HG03097 (cell line): Measurements from ENCODE around the gene PYM1.

Experiments used
- ATAC-seq: cut with Tn5 transposase; IDR thresholded peaks from one replicate; pipeline ENCODE4 v1.9.1; 2021; ENCODE audit not compliant: unreplicated experiment, low FRiP score

Gene PYM1

DNA sequence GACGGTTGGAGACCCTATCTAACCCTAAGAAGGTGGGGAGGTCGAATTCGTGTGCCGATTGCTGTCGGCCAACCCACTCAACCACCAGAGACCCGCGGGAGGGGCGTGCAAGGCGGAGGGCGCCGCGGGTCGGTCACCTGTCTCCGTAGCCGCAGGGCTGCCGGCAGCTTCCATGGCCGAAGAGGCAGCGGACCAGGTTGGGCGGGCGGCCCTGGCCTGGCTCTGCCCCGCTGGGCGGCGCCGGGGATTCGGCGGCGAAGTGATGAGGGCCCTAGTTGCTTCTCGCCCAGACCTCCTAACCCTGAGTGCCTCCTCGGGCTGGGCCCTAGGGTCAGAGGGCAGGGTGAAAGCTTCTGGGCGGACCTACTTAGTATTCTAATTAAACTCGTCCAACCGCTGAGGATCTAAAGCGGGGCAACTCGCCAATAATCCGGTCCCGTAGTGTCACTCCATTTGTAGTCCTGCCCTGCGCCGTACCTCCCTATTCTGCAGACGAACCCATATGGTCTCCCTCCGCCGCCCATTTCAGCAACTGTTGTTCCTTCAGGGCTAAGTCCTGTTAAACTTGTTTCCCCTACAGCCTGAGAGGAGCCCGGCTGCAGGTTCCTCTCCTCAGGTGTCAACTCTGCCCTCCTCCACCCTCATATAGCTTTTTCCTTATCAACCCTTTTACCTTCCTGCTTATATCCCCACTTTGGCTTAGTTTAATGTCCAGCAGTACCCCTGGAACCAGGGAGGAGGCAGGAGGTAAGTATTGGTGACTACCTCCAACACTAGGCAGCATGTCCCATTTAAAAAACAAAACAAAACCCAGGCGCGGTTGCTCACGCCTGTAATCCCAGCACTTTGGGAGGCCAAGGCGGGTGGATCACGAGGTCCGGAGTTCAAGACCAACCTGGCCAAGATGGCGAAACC is at the start of gene PYM1:
PYM1 (minus strand) TSS at position 307 of the 915 bp plus-strand sequence; CDS start at position 174, 133 bp downstream.
- peak; percentile 28 for ATAC-seq

DNA sequence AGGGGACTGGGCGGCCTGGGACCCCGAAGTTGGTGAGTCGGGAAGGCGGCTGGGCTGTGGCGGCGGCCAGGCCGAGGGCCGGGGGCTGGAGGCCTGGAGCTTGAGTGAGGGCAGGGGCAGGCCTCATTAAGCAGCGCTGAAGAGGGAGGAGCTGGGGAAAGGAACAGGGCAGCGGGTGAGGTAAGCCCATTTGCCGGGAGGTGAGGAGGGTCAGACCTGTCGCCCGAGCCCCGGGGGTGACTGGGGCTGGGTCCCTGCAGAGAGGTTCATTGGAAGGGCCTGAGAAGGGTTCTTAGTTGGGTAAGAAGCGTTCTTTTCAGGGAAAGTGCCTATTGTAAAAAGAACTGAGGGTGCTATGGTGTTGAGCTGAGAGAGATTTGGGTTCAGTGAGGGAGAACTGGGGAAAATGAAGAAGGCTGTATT is 46.6 kb upstream of the PYM1 start:
- ATAC-seq = no peak

DNA sequence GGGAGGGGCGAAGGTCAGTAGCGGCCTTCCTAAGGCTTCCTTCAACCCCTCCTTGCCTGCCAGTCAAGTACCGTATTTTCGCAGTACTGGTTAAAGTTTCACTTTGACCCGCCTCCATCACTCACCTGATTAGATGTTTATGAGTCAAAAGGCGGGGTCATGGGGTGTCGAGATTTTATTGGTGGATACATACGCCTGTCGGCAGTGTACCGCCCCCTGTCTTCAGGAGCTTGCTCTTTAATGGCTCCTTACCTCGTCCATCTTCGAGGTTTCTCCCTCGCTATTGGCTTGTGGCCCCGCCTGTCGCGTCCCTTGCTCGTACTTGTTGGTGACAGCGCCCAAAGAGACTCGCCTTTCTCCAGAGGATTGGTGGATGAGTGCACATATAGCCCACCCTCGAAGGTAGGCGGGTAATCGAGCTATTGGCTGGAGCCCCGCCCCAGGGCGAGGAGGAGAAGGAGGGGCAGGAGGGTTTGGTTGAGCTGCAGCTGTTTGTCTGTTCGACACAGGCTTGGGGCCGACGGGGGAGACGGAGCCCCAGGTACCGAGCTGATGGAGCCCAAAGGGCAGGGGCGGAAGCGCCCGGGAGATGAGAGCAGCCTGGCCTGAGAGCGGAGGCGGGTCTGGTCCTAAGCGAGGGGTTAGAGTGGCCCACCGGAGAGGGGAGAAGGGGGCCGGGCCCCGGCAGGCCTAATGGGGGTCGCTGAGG is 46.1 kb upstream of the PYM1 start, which contains the start of gene RAB5B:
RAB5B (plus strand) TSS at position 480 of the 709 bp plus-strand sequence. CDS start 12,883 bp downstream, outside the sequence.
- ATAC-seq = peak; percentile 94

DNA sequence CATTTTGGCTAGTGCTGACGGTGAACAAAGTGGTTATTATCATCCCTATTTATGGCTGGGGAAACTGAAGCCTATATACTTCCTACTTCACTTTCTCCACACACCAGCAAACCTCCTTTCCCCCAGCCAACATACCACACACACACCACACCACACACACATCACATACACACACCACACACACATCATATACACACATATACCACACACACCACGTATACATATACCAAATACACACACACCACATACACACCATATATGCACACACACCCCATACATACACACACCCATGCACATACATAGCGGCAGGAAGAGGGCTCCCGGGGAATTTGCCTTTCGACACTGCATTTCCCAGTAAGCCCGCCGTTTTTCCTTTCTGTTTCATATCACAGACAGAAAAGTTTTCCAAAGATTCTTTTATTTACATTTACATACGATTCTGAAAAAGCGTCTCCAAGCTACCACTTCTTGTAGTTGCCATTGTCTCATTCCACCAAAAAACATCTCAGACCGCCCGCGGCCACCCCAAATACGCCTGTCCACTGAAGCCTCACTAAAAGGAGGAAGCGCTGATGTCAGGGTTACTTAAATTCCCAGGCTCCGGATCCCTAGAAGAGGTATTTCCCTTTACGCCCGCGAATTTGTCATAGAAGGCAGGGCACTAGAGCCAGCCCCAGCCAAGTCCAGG is 45.4 kb upstream of the PYM1 start:
- ATAC-seq = no peak

DNA sequence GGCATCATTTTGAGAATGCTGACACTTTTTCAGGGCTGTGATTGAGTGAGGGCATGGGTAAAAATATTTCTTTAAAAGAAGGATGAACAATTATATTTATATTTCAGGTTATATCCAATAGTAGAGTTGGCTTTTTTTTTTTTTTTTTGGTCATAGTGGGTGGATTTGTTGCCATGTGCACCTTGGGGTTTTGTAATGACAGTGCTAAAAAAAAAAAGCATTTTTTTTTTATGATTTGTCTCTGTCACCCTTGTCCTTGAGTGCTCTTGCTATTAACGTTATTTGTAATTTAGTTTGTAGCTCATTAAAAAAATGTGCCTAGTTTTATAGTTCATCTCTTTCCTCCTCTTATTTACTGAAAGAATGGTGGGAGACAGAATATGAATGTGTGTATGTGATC is 44.8 kb upstream of the PYM1 start:
- ATAC-seq = no peak

DNA sequence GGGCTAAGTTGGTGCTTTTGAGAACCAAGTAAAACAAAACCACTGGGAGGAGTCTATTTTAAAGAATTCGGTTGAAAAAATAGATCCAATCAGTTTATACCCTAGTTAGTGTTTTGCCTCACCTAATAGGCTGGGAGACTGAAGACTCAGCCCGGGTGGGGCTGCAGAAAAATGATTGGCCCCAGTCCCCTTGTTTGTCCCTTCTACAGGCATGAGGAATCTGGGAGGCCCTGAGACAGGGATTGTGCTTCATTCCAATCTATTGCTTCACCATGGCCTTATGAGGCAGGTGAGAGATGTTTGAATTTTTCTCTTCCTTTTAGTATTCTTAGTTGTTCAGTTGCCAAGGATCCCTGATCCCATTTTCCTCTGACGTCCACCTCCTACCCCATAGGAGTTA is 44.3 kb upstream of the PYM1 start:
- no peak for ATAC-seq

DNA sequence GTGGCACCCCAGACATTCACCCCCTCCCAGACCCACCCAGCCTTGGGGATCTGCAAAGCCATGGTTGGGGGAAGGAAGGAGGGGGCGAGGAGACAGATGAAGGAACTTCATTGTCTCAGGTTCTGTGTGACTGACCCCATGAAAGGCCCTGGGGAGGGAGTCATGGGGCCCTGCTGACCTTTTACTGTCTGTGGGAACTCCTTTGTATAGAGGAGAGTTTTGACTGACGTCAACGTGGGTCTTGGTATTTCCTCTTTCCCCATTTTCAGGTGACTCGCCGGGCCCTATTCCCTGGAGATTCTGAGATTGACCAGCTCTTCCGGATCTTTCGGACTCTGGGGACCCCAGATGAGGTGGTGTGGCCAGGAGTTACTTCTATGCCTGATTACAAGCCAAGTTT is 43.1 kb upstream of the PYM1 start:
- no peak for ATAC-seq

DNA sequence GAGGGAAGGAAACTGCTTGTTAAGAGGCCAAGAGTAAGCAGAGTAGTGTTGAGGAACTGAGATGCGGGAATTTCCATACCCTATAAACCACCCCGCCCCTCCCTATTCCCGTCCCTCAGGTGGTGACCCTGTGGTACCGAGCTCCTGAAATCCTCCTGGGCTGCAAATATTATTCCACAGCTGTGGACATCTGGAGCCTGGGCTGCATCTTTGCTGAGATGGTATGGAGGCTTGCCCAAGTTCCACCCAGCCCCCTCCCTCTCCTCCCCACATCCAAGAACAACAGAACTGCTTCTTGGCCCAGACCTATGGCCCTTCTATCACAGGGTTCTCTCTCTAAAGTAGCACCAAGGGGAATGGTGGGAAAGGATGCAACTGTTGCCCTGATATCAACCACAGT is 41.7 kb upstream of the PYM1 start:
- ATAC-seq = no peak

DNA sequence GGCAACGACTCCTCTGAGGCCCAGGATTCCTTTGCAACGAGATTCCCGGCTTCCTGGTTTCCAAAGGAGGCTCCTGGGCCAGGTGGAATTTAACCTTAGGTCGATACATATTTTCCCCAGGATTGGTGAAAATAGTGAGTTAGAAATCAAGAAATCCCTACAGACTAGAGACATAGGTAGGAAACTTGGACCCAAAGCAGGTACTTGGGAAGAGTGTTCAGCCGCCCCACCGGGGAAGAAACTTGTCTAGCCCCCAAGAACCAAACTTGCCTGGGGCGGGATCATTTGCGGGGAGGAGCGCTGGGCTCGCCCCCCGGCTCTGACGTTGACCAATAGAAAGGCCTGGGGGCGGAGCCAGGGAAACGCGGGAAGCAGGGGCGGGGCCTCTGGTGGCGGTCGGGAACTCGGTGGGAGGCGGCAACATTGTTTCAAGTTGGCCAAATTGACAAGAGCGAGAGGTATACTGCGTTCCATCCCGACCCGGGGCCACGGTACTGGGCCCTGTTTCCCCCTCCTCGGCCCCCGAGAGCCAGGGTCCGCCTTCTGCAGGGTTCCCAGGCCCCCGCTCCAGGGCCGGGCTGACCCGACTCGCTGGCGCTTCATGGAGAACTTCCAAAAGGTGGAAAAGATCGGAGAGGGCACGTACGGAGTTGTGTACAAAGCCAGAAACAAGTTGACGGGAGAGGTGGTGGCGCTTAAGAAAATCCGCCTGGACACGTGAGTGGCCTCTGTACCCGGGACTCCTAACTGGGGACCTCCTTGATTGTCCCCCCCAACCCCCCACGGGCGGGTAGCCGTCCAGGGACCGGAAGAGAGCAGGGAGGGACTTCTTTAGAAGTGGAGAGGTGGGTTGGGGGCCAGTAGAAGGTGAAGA is 39.0 kb upstream of the PYM1 start, which contains the start of gene CDK2:
CDK2 (plus strand) TSS at position 423 of the 874 bp plus-strand sequence; CDS start at position 602, 179 bp downstream.
- ATAC-seq = peak; percentile 82

DNA sequence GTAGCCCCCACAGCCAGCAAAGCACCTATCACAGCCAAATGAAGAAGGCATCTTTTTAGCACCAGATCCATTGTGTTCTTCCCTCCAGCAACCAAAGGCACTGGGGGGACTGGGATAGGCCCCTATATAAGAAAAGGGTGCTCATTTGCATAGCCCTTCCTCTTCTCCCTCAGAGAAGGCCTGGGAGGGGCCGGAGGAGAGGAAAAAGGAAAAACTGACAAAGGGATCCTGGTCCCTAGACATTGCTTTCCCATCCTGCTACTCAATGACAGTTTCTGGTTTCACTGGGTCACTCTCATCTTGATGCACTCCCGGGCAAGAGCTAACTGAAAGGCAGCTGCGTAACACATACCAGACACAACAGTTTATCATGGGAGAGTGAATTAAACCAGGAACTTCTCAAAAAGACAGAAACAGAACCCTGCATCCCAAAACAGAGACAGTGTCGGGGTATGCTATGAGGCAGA is 38.3 kb upstream of the PYM1 start, which contains the start of gene PMEL:
PMEL (minus strand) TSS at position 102 of the 467 bp plus-strand sequence; CDS start at position 71, 31 bp downstream.
- ATAC-seq = no peak

DNA sequence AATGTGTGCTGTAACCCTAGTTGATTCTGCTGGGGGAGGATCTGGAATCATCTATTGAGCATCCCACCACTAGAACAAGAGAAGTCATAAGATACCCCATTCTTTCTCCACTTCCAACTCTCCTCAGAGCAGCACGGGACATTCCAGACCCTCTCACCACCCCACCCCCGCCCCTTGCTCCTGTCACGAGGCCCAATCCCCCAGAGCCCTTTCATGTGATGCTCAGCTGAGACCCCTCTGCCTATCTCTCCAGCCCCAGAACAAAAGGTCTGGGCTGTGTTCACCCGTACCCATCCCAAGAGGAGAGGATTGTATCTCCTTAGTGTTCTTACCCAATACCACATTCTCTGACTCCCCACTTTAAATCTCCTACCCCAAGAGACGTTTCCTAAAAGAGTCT is 37.5 kb upstream of the PYM1 start:
- ATAC-seq = no peak

DNA sequence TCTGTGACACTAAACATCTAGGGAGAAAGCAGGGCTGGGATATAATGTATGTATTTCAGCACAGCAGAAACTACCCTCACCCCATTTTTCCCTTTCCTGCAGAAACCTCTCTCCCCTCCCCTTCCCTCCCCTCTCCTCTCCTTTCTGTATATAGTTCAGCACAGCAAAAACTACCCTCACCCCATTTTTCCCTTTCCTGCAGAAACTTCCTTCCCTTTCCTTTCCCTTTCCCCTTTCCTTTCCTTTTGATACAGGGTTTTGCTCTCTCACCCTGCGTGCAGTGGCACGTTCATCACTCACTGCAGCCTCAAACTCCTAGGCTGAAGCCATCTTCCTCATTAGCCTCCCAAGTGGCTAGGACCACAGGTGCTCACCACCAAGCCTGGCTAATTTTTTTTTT is 36.1 kb upstream of the PYM1 start:
- no peak for ATAC-seq

DNA sequence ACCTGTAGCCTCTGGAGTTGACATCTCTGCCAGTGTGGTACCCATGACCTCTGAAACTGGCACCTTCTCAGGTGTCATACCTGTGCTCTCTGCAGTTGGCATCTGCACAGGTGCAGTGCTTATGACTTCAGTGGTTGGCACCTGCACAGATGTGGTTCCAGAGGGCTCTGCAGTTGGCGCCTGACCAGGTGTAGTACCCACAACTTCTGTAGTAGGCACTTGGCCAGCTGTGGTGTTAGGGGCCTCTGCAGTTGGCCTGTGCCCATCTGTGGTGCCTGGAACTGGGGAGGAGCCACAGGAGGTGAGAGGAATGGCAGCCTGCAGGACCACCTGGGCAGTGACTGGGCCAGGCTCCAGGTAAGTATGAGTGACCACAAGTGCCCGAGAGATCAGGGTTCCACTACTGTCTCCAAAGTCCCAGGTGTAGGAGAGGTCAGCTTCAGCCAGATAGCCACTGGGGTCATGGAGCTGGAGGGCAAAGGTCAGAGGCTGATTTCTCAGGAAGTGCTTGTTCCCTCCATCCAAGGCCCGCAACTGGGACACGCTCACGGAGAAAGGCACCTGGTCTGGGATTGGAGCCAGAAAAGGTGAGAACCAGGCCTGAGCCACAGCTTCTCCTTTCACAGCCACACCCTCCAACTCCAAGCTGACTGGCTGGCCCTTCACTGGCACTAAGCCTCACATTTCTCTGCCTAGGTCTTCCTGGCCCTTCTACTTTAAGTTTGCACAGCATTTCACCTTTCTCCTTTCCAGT is 29.6 kb upstream of the PYM1 start:
- no peak for ATAC-seq

DNA sequence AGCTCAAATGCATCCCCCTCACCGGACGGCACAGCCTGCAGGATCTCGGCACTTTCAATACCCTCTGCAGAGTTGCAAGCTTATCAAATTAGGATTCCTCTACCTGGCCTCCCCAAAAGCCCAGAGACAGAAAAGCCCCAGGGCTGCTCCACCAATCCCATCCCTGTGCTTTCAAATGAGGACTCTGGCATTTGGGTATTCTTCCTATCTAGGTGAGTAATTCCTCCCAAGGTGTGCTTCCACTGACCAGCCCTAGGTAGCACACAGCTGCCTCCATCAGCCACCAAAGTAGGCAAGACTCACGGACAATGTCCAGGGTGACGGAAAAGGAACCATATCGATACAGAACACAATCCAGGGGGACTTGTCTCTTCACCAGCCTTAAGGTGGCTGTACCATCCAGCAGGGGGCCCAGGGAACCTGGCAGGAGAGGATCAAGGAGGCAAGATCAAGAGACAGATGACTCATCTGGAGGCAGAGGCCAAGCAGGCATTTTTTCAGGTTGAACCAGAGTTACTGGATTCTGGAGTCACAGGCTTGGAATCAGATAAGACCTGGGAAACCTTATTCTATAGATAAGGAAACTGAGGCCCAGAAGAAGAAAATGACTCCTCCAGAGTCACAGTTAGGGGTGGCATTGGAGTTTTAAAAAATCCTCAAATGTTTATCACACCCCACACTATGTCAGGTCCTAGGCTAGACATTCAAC is 28.3 kb upstream of the PYM1 start:
- no peak for ATAC-seq

DNA sequence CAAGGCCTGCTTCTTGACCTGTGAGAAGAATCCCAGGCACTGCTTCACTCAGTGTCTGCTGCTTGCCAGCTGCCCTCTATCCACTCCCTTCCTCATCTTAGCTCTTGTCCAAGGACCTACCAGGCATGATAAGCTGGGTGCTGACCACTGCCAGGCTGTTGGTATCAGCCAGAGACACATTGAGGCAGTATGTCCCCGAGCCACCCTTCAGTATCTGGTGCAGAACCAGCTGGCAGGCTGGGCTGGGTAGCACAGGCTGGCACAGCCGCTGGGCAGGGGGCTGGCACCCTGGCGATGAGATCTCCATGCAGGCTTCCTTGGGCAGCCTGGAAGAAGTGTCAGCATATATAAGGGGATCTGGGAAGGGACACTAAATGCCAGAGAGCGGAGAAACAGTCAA is 27.6 kb upstream of the PYM1 start:
- ATAC-seq = no peak

DNA sequence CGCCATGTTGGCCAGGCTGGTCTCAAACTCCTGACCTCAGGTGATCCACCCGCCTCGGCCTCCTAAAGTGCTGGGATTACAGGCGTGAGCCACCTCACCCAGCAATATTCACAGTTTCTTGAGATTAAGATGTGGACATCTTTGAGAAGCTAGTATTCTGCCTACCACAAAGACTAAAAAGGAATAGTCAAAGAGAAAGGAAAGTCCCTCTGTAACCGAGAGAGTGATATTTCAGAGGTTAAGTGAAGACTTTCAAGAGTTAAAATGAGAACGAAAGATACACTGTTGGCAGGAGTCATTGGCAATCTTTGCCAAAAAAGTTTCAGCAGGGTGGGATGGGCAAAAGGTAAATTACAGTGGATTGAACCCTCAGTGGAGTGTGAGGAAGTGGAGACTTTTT is 18.9 kb upstream of the PYM1 start:
- ATAC-seq = no peak

DNA sequence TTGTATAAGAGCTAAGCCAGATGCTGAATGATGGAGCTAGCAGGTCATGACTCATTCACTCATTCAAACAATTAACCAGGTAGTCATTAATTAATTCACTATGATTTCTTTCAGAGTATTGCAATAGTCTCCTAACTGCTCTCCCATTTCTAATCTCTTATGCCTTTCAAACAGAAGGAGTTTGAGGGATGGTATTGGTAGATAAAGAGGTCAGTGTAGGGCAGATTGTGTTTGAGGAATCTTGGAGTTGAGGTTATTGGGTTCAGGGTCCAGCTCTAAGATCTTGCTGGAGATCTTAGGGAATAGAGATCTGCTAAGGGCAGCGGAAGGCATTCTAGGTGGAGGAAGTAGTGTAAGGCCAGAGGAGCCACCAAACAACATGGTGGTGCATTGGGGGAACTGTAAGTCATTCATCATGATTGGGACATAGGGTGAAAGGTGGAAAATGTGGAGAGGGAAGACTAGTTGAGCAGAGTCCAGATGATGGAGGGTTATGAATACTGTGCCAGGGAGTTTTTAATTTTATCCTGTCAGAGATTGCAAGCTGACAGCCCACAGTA is 15.0 kb upstream of the PYM1 start:
- ATAC-seq = no peak

DNA sequence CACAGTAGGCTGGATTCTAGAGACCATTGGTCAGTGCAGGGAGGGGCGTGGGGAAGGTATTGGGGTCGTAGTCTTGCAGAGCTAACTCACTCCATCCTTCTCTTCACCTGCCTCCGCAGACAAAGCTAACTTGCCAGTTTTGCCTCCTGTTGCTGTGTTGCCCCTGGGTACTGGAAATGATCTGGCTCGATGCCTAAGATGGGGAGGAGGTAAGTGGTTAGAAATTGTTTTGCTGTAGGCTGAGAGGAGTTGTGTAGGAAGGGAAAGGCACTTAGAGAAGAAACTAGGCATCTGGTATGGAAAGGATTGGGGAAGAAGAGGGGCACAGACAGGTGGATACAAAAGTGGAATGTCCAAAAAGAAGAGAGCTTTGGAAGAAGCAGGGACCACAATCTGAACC is 14.4 kb upstream of the PYM1 start:
- no peak for ATAC-seq
